IPS-18c (cell line): ENCODE data around the gene OR6Y1.

Source experiments
- H3K4me3 ChIP-seq: 2 replicates; pipeline ENCODE4 v1.7.0; 2013; ENCODE audit warnings: low read depth, mild to moderate bottlenecking, low read length, moderate library complexity; ENCODE audit not compliant: insufficient read depth
- H3K9me3 ChIP-seq: one replicate; pipeline ENCODE4 v1.6.1; 2013; ENCODE audit warnings: mild to moderate bottlenecking, low read length, moderate library complexity; ENCODE audit not compliant: control insufficient read depth, insufficient read depth

Gene OR6Y1

GRCh38 chr1:158554352-158554751 is at the start of gene OR6Y1:
Gene OR6Y1 (minus strand): TSS chr1:158554405. CDS start chr1:158548105, 6,300 bp downstream.
- H3K9me3 ChIP-seq, result peaks cover 2% of the 10 kb centered on the region
- no peak within 1 kb of the TSS for H3K4me3 ChIP-seq

- Histone ChIP-seq H3K4me3 (no peak overlapping the region), H3K9me3 (peaks cover 8% of the 10 kb centered on the region)
Observed at GRCh38 chr1:158600735-158601134, 46.5 kb upstream of the OR6Y1 start.

GRCh38 chr1:158586942-158587341 is 32.7 kb upstream of the OR6Y1 start:
- H3K4me3 ChIP-seq, result no peak overlapping the region
- H3K9me3 ChIP-seq, result peaks cover 4% of the 10 kb centered on the region

- Histone ChIP-seq H3K9me3 (peaks cover 4% of the 10 kb centered on the region), H3K4me3 (no peak overlapping the region)
Observed at GRCh38 chr1:158583962-158584361, 29.8 kb upstream of the OR6Y1 start.

DNA sequence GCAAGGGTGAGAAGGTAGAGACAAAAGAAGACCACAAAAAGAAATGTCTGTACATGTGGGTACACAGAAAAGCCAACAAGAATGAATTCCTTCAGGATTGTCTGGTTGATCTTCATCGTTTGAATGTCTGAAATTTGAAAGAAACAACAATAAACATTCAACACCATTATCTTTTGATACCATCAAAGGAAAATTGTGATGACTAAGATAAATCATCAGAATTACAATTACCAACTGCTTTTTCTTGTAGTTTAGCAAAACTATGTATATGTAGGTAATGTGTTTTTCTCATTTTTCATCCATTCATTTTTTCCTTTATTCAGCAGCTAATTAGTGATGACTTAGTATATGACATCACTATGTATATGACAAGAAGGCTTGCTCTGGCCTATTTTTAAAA is 25.5 kb upstream of the OR6Y1 start, which contains the start of gene OR10X1:
OR10X1 (minus strand) TSS at position 167 of the 400 bp plus-strand sequence; CDS start at position 167, 0 bp downstream.
- no peaks in the 10 kb centered on the region for H3K9me3 ChIP-seq
- H3K4me3 ChIP-seq, result no peak within 1 kb of the TSS

DNA sequence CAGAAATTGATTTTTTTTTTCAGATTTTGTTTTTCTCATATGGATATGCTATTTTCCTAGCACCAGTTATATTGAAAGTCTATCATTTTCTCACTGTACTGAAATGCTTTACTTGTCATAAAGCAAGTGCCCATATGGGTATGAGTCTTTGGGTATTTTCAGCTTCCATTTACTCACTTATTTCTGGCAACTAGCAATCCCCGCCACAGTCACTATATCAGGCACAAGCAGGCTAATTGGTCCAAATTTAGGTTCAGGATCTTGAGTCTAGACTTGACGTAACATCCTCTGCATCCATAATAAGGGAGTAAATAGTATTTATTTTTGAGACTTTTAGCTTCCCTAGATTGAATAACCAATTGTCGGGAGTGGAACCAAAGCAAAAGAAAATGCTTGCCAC is 23.4 kb upstream of the OR6Y1 start:
- H3K9me3 ChIP-seq, result no peaks in the 10 kb centered on the region
- no peak overlapping the region for H3K4me3 ChIP-seq

GRCh38 chr1:158572226-158572625 is 18.0 kb upstream of the OR6Y1 start:
- Histone ChIP-seq H3K4me3 (no peak overlapping the region), H3K9me3 (no peaks in the 10 kb centered on the region)

GRCh38 chr1:158570480-158570879 is 16.3 kb upstream of the OR6Y1 start, which contains the start of gene OR6P1:
Gene OR6P1 (minus strand): TSS chr1:158570580. CDS start chr1:158563604, 6,976 bp downstream.
- H3K4me3 ChIP-seq, result no peak within 1 kb of the TSS
- no peaks in the 10 kb centered on the region for H3K9me3 ChIP-seq

DNA sequence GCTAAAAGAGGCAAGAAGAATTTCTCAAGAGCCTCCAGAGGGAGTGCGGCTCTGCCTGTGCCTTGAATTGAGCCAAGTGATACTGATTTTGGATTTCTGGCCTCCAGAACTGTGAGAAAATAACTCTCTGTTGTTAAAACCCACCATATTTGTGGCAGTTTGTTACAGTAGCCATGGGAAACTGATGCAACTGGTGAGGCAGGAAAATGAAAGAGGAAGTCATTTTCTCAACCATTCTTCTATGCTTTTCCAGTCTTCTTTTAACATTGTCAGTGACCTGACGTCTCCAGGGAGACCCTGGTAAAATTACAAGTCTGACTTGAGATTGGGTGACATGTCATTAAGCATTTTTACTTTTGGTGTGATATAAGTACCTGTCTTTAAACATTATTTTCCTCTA is 10.4 kb upstream of the OR6Y1 start:
- no peaks in the 10 kb centered on the region for H3K9me3 ChIP-seq
- no peak overlapping the region for H3K4me3 ChIP-seq

- no peak overlapping the region for H3K4me3 ChIP-seq
- H3K9me3 ChIP-seq, result no peaks in the 10 kb centered on the region
Observed at GRCh38 chr1:158563853-158564252, 9.6 kb upstream of the OR6Y1 start.

- no peak overlapping the region for H3K4me3 ChIP-seq
- H3K9me3 ChIP-seq, result no peaks in the 10 kb centered on the region
Observed at GRCh38 chr1:158559696-158560095, 5.5 kb upstream of the OR6Y1 start.

DNA sequence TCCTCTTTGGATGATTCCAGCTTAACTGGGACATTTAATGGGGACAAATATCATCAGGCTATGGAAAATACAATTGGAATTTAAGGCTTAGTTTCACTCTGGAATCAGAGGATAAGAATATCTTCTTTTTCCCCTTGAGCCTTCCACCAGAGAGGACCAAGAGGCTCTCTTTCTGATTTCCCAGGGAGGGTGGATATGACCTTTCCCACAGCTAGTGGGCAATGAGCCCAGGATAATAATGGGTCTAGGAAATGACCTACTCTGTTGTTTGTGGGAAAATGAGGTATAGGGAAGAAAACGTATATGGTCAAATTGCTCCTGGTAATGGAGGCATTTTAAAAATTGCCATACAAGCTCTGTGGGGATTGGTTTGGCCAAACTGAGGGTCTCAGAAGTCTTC is 1.9 kb downstream of the OR6Y1 start:
- Histone ChIP-seq H3K4me3 (no peak overlapping the region), H3K9me3 (peaks cover 2% of the 10 kb centered on the region)

DNA sequence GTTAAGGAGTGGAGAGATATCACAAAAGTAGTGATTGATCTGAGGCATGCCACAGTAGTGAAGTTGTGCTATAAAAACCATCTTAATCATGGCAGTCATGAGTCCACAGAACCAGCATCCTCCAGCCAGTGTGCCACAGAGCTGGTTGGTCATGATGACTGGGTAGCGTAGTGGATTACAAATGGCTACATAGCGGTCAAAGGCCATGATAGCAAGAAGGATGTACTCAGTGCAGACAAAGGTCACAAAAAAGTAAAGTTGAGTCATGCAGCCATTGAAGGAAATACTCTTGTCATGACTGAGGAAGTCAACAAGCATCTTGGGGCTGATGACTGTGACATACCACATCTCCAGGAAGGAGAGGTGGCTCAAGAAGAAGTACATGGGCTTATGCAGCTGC is 6.7 kb downstream of the OR6Y1 start:
- Histone ChIP-seq H3K4me3 (no peak overlapping the region), H3K9me3 (peaks cover 2% of the 10 kb centered on the region)

DNA sequence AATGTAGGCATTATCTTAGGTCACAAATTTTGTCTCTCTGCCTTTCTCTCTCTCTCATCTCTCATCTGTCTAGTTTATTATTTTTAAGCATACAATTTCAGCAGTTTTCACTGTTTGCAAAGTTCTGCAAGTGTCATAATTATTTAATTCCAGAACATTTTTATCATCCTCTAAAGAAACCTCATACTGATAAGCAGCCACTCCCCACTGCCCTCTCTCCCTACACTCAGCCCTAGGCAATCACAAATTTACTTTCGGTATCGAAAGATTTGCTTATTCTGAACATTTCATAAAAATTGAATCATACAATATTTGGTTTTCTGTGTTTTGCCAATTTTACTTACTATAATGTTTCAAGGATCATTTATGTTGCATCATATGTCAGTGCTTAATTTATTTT is 16.6 kb downstream of the OR6Y1 start:
- Histone ChIP-seq H3K4me3 (no peak overlapping the region), H3K9me3 (no peaks in the 10 kb centered on the region)

- Histone ChIP-seq H3K4me3 (no peak overlapping the region), H3K9me3 (no peaks in the 10 kb centered on the region)
Observed at GRCh38 chr1:158534496-158534895, 19.7 kb downstream of the OR6Y1 start.

GRCh38 chr1:158527190-158527815 is 26.9 kb downstream of the OR6Y1 start:
- H3K4me3 ChIP-seq, result no peak overlapping the region
- H3K9me3 ChIP-seq, result peaks cover 2% of the 10 kb centered on the region

DNA sequence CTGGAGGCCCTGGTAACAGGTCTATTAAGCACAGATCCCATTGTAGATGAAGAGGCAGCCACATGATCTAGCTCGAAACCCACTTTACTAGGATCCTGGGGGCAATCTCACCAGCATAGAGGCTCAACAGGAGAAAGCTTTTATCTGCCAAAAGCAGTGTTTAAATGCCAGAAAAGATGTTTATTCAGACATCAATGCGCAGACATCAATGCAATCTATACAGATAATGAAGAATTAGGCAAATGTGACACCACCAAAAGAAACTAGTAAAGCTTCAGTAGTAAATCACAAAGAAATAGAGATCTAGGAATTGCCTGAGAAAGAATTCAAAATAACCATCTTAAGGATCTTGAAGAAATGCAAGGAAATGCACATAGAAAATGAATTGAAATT is 32.5 kb downstream of the OR6Y1 start:
- H3K4me3 ChIP-seq, result no peak overlapping the region
- H3K9me3 ChIP-seq, result no peaks in the 10 kb centered on the region

GRCh38 chr1:158520955-158521665 is 33.1 kb downstream of the OR6Y1 start:
- Histone ChIP-seq H3K4me3 (no peak overlapping the region), H3K9me3 (no peaks in the 10 kb centered on the region)
